HepG2 (cell line): ENCODE measurements around the gene TMEM158. TPM values are rescaled to one million over a fixed set of nuclear protein-coding genes. Genes with fewer than 3 reads are reported as not detected.

Source experiments
- ATAC-seq: fragments of 200-7000 bp; cut with Tn5 transposase; 3 replicates; pipeline ENCODE4 v1.9.1; 2020; ENCODE audit warnings: mild to moderate bottlenecking, moderate library complexity
- BruUV-seq: library from RNA; stranded (reverse); fragments of 400-500 nt; replicated peaks from 2 replicates; lab custom pipeline; 2021; lab: Mats Ljungman, UMichigan
- CTCF ChIA-PET: fragments of 300-600 bp; formaldehyde crosslinking; extraction: SDS; loops from one replicate; lab custom pipeline; 2021; ENCODE audit warnings: low total read pairs, inconsistent platforms, low intra/inter-chr PET ratio; lab: Yijun Ruan, JAX
- POLR2A ChIA-PET: fragments of 350-600 bp; sonication (Branson Sonifier 250); formaldehyde crosslinking; loops from one replicate; lab custom pipeline; 2020; ENCODE audit warnings: antibody characterized with exemption, inconsistent platforms; lab: Yijun Ruan, JAX
- DNase-seq: peaks from one replicate; pipeline ENCODE4 v3.0.0-alpha.2; 2015; ENCODE audit warnings: low spot score
- FAIRE-seq: peaks from 3 replicates; lab custom pipeline; 2011; peaks lifted over from hg19 to GRCh38; lab: Jason Lieb, UNC
- H2AFZ ChIP-seq: one replicate; pipeline ENCODE4 v1.6.1; 2011; ENCODE audit warnings: low read length, inconsistent platforms
- H3K27ac ChIP-seq: fragments of 300-600 bp; 3 replicates; pipeline ENCODE4 v1.8.0; 2011; ENCODE audit warnings: mixed run types, mild to moderate bottlenecking, mixed read lengths, low read length, inconsistent platforms; ENCODE audit not compliant: insufficient read depth; ENCODE audit errors: extremely low read length
- H3K27me3 ChIP-seq, 2 experiments: fragments of 200-600 bp in 1 of 2; 2 replicates in 1 of 2; 3 replicates in 1 of 2; pipeline versions ENCODE4 v1.6.0 to v1.8.0; 2011; ENCODE audit warnings: low read length in 2 of 2, mild to moderate bottlenecking in 2 of 2, moderate library complexity in 2 of 2, inconsistent platforms in 1 of 2; ENCODE audit not compliant: insufficient read depth in 2 of 2, control insufficient read depth in 1 of 2
- H3K36me3 ChIP-seq, 2 experiments: fragments of 200-600 bp in 1 of 2; replicated peaks in 1 of 2; 2 replicates in 1 of 2; 3 replicates in 1 of 2; pipeline versions ENCODE4 v1.5.1 to v1.8.0; 2011; ENCODE audit warnings: low read length in 2 of 2, inconsistent platforms in 1 of 2; ENCODE audit not compliant: insufficient read depth in 2 of 2, control insufficient read depth in 1 of 2
- H3K4me1 ChIP-seq: 2 replicates; pipeline ENCODE4 v1.5.1; 2012; ENCODE audit warnings: low read length, inconsistent platforms; ENCODE audit not compliant: insufficient read depth
- H3K4me2 ChIP-seq: 2 replicates; pipeline ENCODE4 v1.6.0; 2011; ENCODE audit warnings: low read depth, low read length, inconsistent platforms
- H3K4me3 ChIP-seq, 3 experiments: fragments of 200-600 bp in 1 of 3; sonication (generic), shearing (Covaris generic) in 1 of 3; replicated peaks in 1 of 3; 2 replicates each; pipeline ENCODE4 v1.5.1; 2011 to 2016; ENCODE audit warnings: low read length in 3 of 3, inconsistent platforms in 2 of 3, low read depth in 2 of 3, mild to moderate bottlenecking in 2 of 3, control low read depth in 1 of 3, mixed read lengths in 1 of 3; ENCODE audit not compliant: insufficient read depth in 1 of 3
- H3K79me2 ChIP-seq: one replicate; pipeline ENCODE4 v1.6.1; 2011; ENCODE audit warnings: low read length, inconsistent platforms; ENCODE audit not compliant: insufficient read depth
- H3K9ac ChIP-seq: 2 replicates; pipeline ENCODE4 v1.6.0; 2011; ENCODE audit warnings: mild to moderate bottlenecking, low read depth, low read length, inconsistent platforms; ENCODE audit not compliant: insufficient read depth
- H3K9me3 ChIP-seq: 2 replicates; pipeline ENCODE4 v1.5.1; 2012; ENCODE audit warnings: mild to moderate bottlenecking, low read length
- H4K20me1 ChIP-seq: 2 replicates; pipeline ENCODE4 v1.6.0; 2011; ENCODE audit warnings: inconsistent platforms, mild to moderate bottlenecking, low read length, moderate library complexity; ENCODE audit not compliant: insufficient read depth
- BORCS8-MEF2B ChIP-seq: sonication (generic); formaldehyde crosslinking; IDR thresholded peaks from 2 replicates; pipeline ENCODE4 v1.8.0; 2022; ENCODE audit warnings: mild to moderate bottlenecking, missing genetic modification reagents
- CHD4 ChIP-seq: fragments of 200-600 bp; sonication (generic); IDR thresholded peaks from 2 replicates; pipeline ENCODE4 v1.7.0; 2017; ENCODE audit warnings: mild to moderate bottlenecking, low read length, borderline replicate concordance
- KLF12 ChIP-seq: sonication (generic); formaldehyde crosslinking; IDR thresholded peaks from 2 replicates; pipeline ENCODE4 v1.4.0; 2020; ENCODE audit warnings: missing genetic modification reagents, borderline replicate concordance
- XRCC5 ChIP-seq: fragments of 200-400 bp; formaldehyde crosslinking; optimal IDR thresholded peaks from 2 replicates; pipeline ENCODE3; 2017; ENCODE audit warnings: mild to moderate bottlenecking, low read length
- ZFP36L2 ChIP-seq: sonication (generic); formaldehyde crosslinking; IDR thresholded peaks from 2 replicates; pipeline ENCODE4 v1.4.0; 2020; ENCODE audit warnings: missing genetic modification reagents
- ZNF615 ChIP-seq: sonication (generic); formaldehyde crosslinking; IDR thresholded peaks from 2 replicates; pipeline ENCODE4 v1.5.0; 2020; ENCODE audit warnings: mild to moderate bottlenecking, missing genetic modification reagents, borderline replicate concordance
- ZNF770 ChIP-seq: sonication (generic); formaldehyde crosslinking; IDR thresholded peaks from 2 replicates; pipeline ENCODE4 v1.5.0; 2020; ENCODE audit warnings: mild to moderate bottlenecking, missing genetic modification reagents
- WGBS: methylation state at CpG from one replicate; pipeline ENCODE4 v1.1.6; 2017; ENCODE audit warnings: low lambda C conversion rate; 5-methylcytosine and 5-hydroxymethylcytosine counted together
- in situ Hi-C: cut with HindIII; loops from 2 replicates; pipeline ENCODE4 v1.10.0; 2017; ENCODE audit warnings: low pct_unique_long_range_greater_than_20kb; ENCODE audit not compliant: extremely low pct_ligation_motif_present
- intact Hi-C: fragments of 100-400 bp; cut with micrococcal nuclease; formaldehyde crosslinking; loops from one replicate; pipeline ENCODE4 v1.10.0; 2022; ENCODE audit not compliant: unreplicated experiment
- polyA plus RNA-seq, 8 experiments: library from polyadenylated mRNA; depleted of rRNA in 3 of 8; stranded (reverse) in 7 of 8; unstranded in 1 of 8; fragments of >200 nt; fragmentation: Illumina TruSeq in 4 of 8; extraction: Trizol in 4 of 8; gene quantifications; 2 replicates each; pipeline versions ENCODE4 v1.2.1 to v1.2.3, GENCODE V29; 2011 to 2016; ENCODE audit warnings: low read depth in 4 of 8, missing spikeins in 1 of 8, mixed read lengths in 1 of 8; ENCODE audit not compliant: insufficient read depth in 1 of 8
- total RNA-seq, 5 experiments: library from RNA; depleted of rRNA; stranded (reverse); fragments of >200 nt; fragmentation: Illumina TruSeq; extraction: Trizol; gene quantifications; 2 replicates each; pipeline ENCODE4 v1.2.3, GENCODE V29; 2016; ENCODE audit warnings: low read depth in 1 of 5

The TMEM158 gene
- total and polyA plus RNA-seq, 2 of the 13 experiments (the other 11 are each of a cell fraction or from before 2014, with no cell fraction given), result 0.13 TPM; not detected in 1

GRCh38 chr3:45272828-45273470 lies 46.9 kb upstream of the TMEM158 start:
- H3K4me2 ChIP-seq, result no peak overlapping the region
- no peaks in the 10 kb centered on the region for H4K20me1 ChIP-seq
- ChIA-PET POLR2A (no interaction called here), CTCF (no interaction called here)
- H3K4me1 ChIP-seq, result no peaks in the 10 kb centered on the region
- no peak overlapping the region for H3K9ac ChIP-seq
- H3K27ac ChIP-seq, result no peak overlapping the region
- peaks cover 0 to under 1% of the 10 kb centered on the region in 2 experiments; a peak in 2 of 5 replicates for H3K27me3 ChIP-seq
- FAIRE-seq (no peak), ATAC-seq (no peak), DNase-seq (no peak)
- TF ChIP-seq KLF12 (CRISPR knock-in tag) (no peak), BORCS8-MEF2B (no peak)
- in situ Hi-C loops, result no loop called here
- no peaks in the 10 kb centered on the region for H3K79me2 ChIP-seq
- H3K9me3 ChIP-seq, result peaks cover 5% of the 10 kb centered on the region; the same call in 1 of the 2 replicates
- no peak overlapping the region for H3K4me3 ChIP-seq
- no peak overlapping the region for H2AFZ ChIP-seq
- 10% methylated on average over 6 of the region's 6 CpGs for WGBS
- intact Hi-C loops, result no loop called here
- no TSS peak for BruUV-seq
- no peaks in the 10 kb centered on the region for H3K36me3 ChIP-seq

GRCh38 chr3:45272032-45272810 lies 46.1 kb upstream of the TMEM158 start:
- H3K36me3 ChIP-seq, result no peaks in the 10 kb centered on the region
- 23% methylated on average over 5 of the region's 6 CpGs for WGBS
- no peaks in the 10 kb centered on the region for H3K79me2 ChIP-seq
- peaks cover 0 to 2% of the 10 kb centered on the region in 2 experiments; a peak in 2 of 5 replicates for H3K27me3 ChIP-seq
- DNase-seq, result no peak
- H3K4me3 ChIP-seq, result no peak overlapping the region
- TF ChIP-seq ZFP36L2 (CRISPR knock-in tag) (no peak), CHD4 (no peak), ZNF770 (CRISPR knock-in tag) (no peak), ZNF615 (no peak), XRCC5 (no peak)
- BruUV-seq, result no TSS peak
- H3K4me2 ChIP-seq, result no peak overlapping the region
- ChIA-PET POLR2A (no interaction called here), CTCF (no interaction called here)
- intact Hi-C loops (no loop called here), in situ Hi-C loops (no loop called here)
- no peaks in the 10 kb centered on the region for H3K9me3 ChIP-seq
- no peaks in the 10 kb centered on the region for H4K20me1 ChIP-seq
- ATAC-seq, result no peak
- FAIRE-seq, result no peak
- no peak overlapping the region for H3K9ac ChIP-seq
- H2AFZ ChIP-seq, result no peak overlapping the region
- H3K27ac ChIP-seq, result no peak overlapping the region
- no peaks in the 10 kb centered on the region for H3K4me1 ChIP-seq
